Stimulated activated CD4-positive, alpha-beta T cell treated with anti-CD3 and anti-CD28 coated beads, Interleukin-1b, Interleukin-23, amount 100 ng/mL, for 1 hour (primary cell): ENCODE measurements around the gene IRX1.

Experiments used
- DNase-seq, 2 donors: peaks; one replicate each; pipeline ENCODE4 v3.0.0-alpha.2; 2020; ENCODE audit warnings: low read depth in 2 of 2

IRX1 gene

DNA sequence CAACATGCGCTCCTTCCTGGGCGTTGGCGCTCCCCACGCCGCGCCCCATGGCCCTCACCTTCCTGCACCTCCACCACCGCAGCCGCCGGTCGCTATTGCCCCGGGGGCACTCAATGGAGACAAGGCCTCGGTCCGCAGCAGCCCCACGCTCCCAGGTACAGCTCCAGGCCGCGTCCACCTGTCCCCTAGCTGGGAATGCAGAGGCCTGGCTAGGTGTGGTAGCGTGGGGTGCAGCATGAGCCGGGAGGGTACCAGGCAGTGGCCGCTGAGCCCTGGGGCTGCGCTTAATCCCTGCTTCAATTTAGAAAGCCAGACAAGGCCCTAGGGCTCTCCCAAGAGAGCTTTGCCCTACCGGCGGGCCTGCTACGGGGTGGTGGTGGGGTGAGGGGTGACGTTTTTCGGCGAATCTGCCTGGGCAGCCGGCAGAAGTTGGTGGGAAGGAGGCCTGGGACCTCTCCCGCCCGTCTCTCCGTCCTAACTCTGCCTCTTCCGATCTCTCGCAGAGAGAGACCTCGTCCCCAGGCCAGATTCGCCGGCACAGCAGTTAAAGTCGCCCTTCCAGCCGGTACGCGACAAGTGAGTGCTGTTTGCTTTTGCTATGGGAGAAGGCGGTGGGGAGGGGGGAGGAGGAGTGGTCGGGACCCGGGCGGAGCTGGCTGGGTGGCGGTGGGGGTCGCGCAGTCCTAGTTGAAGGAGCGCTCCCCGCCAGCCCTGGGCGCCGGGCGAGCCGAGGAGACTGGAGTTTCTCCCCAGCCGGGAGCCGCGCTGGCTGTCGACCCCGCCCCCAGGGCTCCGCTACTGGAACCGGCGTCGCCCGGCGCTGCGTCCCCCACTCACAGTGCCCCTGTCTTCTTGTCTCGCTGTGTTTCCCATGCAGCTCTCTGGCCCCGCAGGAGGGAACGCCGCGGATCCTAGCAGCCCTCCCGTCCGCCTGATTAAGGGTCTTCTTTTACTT lies 4.8 kb downstream of the IRX1 start:
- no peak for DNase-seq

- DNase-seq, result no peak
These were observed 5.6 kb downstream of the IRX1 start for GRCh38 chr5:3601061-3601710.

DNA sequence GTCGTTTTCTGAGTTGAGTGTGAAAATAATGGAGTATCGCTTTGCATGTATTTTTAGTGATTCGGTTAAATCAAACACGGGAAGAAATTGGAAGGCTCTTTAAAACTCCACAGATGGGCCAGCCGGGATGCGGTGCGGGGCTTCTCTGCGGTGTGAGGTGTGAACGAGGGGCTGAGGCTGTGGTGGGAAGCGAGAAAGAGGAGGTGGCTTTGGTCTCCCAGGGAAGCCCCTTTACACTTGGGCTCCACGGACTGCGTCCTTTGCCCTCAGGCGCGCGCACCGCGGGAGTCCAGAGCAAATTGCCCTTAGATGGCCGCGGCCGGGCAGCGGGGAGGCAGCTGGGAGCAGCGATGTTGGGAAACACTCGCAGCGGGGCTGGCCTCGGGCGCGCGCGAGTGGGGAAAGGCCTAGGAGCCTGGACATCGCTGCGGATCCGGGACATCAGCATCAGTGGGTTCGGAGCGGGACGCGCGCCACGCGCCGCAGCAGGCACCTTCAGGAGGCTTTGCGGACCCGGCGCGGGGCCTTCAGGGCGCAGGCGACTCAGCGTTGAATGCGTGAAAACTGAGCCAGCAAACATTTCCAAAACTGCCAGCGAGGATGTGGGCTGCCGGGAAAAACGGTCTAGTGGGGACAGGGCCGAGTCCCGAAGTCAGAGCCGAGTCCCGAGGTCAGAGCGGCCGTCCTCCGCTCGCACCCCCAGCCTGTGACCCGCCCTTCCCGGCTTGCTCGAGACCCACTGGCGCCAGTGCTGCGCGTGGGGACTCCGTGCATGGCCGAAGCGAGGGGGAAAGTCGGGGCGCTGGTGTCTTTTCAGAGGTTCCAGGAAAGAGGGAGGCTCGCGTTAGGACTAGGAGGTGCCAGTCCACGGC lies 6.5 kb downstream of the IRX1 start:
- no peak for DNase-seq

- no peak for DNase-seq
These were observed 7.3 kb downstream of the IRX1 start for GRCh38 chr5:3602785-3603502.

DNA sequence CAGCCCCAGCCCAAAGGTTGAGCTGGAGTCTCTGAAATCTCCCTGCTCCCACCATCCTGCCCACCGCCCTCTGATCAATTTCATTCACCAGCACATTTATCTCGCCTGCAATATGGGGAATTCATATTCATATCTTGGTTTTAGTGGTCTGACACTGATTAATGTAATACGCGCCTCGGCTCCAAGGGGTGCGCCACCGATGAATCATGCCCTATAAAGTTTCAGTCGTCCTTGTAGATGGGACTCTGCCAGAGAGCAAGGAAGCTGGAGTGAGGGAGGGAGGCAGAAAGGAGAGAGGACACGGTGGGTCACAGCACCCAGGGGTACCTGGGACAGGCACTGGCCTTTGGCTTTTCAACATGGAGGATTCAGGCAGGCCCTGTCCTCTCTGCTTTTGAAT lies 8.9 kb downstream of the IRX1 start:
- no peak for DNase-seq

DNA sequence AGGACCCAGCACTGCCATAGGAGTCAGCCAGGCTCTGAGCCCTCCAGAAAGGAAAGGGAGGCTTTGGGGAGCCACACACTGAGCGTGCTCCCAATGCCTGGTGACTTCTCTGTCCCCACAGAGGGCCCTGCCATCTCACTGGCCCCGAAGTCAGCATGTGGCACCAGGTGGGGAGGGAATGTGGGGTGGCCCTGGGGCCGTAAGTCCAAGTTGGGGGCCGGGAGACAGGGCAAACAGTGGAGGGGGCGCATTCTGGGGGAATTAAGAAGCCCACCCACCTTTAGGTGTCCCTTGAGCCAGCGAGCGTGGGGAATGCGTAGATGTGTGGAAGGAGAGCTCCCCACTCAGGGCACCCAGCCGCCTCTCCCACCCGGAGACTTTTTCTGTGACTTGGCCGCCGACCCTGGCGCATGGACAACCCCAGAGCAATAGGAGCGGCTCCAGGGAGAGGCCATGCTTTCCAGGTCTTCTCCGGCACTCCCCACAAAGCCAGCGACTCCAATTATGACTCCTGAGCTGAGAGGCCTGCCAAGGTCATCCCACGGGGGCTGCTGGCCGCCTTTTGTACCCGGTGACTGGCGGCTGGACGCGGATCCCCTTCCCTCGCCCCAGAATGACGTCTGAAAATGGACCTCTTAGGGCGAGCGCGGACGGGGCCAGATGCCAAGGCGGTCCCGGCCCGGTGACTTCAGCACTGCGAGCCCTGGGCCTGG lies 9.8 kb downstream of the IRX1 start:
- no peak for DNase-seq

GRCh38 chr5:3606121-3606831 lies 10.6 kb downstream of the IRX1 start:
- DNase-seq, result no peak

DNA sequence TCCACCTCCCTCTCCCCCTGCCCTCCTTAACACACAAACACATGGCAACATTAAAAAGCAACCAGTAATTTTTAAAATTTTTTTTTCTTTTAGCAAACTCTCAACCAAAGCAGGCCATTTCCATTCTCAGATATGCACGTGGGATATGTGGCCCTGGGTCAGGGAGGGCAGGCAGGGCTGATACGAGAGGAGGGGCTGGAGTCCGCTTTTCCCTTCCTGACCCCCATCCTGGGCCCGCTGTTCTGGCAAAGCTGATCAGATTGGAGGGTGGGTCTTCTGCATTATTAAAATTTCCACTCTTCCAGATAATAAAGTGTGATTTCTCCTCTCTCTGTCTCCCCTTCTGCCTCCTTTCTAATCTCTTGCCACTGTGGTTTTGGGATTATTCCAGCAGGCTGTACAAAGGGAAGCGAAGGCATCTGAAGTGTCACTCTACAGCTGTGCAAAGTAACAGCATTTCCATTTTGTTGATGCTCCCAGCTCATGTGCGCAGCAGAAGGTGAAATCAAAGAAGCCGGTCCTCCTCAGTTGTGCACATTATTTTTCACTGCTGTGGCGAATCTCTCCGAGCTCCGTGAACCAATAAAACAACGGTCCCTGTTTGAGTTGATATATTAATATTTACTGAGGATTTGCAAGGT lies 12.0 kb downstream of the IRX1 start:
- DNase-seq, result no peak

DNA sequence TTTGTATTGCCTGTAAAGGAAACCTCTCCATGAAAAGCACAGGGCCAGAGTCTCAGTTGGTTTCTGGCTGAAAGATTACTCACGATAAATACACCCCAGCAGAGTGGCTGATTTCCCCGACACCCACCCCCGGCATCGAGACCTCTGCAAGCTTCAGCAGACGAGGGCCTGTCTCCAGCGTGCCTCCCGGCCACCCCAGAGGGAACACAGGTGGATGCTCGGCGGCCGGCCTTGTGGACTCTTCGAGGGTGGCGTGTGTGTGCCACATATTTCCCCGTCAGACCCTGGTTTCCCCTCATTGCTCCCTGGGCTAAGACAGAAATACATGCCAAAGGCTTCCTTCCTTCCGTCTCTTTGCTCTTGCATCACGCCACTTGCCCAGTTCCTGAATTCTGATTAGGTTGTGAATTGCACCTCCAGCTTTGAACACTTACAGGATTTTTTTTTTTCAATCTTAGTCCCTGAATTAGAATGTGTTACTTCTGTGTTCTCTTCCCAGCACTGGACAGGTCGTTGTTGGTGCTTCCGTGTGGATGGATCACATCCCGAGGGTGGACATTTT lies 13.6 kb downstream of the IRX1 start:
- no peak for DNase-seq

GRCh38 chr5:3612591-3613042 lies 17.0 kb downstream of the IRX1 start:
- DNase-seq, result no peak

- DNase-seq, result no peak
These were observed 18.1 kb downstream of the IRX1 start for GRCh38 chr5:3613726-3614125.

DNA sequence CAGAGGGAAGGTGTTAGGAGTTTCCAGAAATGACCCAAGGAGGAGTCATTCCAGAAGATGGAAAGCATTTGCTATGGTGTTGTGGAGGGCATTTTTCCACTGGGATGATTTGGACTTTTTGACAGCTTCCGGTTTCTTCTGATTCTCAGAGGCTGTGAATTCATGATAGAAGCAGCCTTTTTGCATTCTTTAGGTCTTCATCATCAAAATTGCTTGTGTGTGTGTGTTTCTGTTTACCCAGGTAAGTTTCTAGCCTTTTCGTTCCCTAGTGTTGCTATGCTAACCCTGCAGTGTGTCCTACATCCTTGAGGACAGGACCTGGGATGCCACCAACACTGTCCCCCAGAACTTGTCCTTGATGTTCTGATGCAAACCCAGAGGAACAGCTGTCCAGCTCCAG lies 19.6 kb downstream of the IRX1 start:
- no peak for DNase-seq

DNA sequence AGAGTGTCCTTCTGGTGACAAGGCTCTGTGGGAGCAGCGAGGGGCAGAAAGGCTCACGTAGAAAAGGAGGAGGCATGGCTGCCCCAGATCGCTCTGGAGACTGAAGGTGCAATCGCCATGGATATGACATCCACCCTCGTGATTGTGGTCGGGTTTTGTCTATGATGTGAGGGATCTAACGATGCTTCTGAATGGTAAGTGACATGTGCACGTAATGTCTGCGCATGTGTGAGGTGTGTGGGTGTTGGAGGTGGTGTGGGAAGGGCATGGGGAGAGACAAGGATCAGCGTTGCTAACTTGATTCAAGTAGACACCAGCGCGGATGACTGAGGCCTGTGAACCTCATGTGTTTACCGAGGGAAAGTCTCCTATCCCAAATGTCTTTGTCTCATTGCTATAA lies 20.2 kb downstream of the IRX1 start:
- DNase-seq, result no peak

- no peak for DNase-seq
These were observed 23.9 kb downstream of the IRX1 start for GRCh38 chr5:3619579-3619978.

GRCh38 chr5:3622961-3623360 lies 27.3 kb downstream of the IRX1 start:
- DNase-seq, result no peak

GRCh38 chr5:3625626-3626025 lies 30.0 kb downstream of the IRX1 start:
- DNase-seq, result no peak

DNA sequence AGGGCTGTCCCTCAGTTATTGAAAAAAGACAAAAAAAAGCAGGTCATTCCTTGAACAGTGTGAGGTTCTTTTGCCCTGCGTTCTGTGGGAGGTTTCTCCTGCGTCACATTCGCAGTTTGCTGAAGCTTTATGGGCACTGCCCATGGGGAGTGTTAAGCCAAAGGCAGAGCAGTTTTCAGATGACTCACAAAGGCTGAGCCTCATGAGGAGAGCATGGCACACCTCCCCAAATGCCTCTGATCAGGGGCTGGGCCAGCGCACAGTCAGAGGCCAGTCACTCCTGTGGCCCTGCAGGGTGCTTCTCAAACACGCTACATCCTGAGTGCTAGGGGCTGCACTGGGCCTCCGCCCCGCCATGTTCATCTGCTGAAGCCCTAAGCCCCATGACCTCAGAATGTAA lies 38.4 kb downstream of the IRX1 start:
- DNase-seq, result no peak

- DNase-seq, result no peak
These were observed 43.5 kb downstream of the IRX1 start for GRCh38 chr5:3639175-3639574.

- no peak for DNase-seq
These were observed 46.6 kb downstream of the IRX1 start for GRCh38 chr5:3642231-3642630.
